OCI-LY1 (cell line): ENCODE measurements around the gene C1S.

Experiments
- H2AFZ ChIP-seq: fragments of 200-600 bp; sonication (generic), shearing (Covaris generic); 2 replicates; pipeline ENCODE4 v1.6.0; 2014; ENCODE audit warnings: antibody characterized with exemption, mild to moderate bottlenecking, low read length
- H3F3A ChIP-seq: fragments of 200-600 bp; sonication (generic), shearing (Covaris generic); 2 replicates; pipeline ENCODE4 v1.6.0; 2014; ENCODE audit warnings: mild to moderate bottlenecking, antibody characterized with exemption, low read length, moderate library complexity; ENCODE audit not compliant: insufficient read depth
- H3K27ac ChIP-seq: fragments of 200-600 bp; sonication (generic); 2 replicates; pipeline ENCODE4 v1.5.1; 2014; ENCODE audit warnings: low read length, mixed run types, mild to moderate bottlenecking, low read depth; ENCODE audit not compliant: poor library complexity, severe bottlenecking
- H3K27me3 ChIP-seq: fragments of 200-600 bp; sonication (generic); 2 replicates; pipeline ENCODE4 v1.6.0; 2014; ENCODE audit warnings: antibody characterized with exemption, mild to moderate bottlenecking, low read length, moderate library complexity; ENCODE audit not compliant: insufficient read depth
- H3K36me3 ChIP-seq: fragments of 200-600 bp; sonication (generic); 2 replicates; pipeline ENCODE4 v1.6.1; 2014; ENCODE audit warnings: mild to moderate bottlenecking, antibody characterized with exemption, low read length, moderate library complexity, mixed read lengths; ENCODE audit not compliant: insufficient read depth
- H3K4me1 ChIP-seq: fragments of 200-600 bp; sonication (generic); 2 replicates; pipeline ENCODE4 v1.5.1; 2014; ENCODE audit warnings: mild to moderate bottlenecking, low read length, moderate library complexity; ENCODE audit not compliant: insufficient read depth, severe bottlenecking
- H3K4me2 ChIP-seq: fragments of 200-600 bp; sonication (generic), shearing (Covaris generic); 2 replicates; pipeline ENCODE4 v1.6.1; 2014; ENCODE audit warnings: low read length
- H3K4me3 ChIP-seq: fragments of 200-600 bp; sonication (generic); 2 replicates; pipeline ENCODE4 v1.5.1; 2014; ENCODE audit warnings: low read length, low read depth, mild to moderate bottlenecking, mixed read lengths; ENCODE audit not compliant: poor library complexity, severe bottlenecking
- H3K79me2 ChIP-seq: fragments of 200-600 bp; shearing (Covaris generic); 2 replicates; pipeline ENCODE4 v1.6.1; 2016; ENCODE audit warnings: mixed run types, low read length, mixed read lengths; ENCODE audit not compliant: insufficient read depth
- H3K9ac ChIP-seq: fragments of 200-600 bp; sonication (generic), shearing (Covaris generic); 2 replicates; pipeline ENCODE4 v1.6.1; 2014; ENCODE audit warnings: mild to moderate bottlenecking, low read length, mixed read lengths
- H3K9me2 ChIP-seq: fragments of 200-600 bp; sonication (generic), shearing (Covaris generic); 2 replicates; pipeline ENCODE4 v1.6.1; 2014; ENCODE audit warnings: low read depth, mild to moderate bottlenecking, low read length, mixed read lengths
- H3K9me3 ChIP-seq: fragments of 200-600 bp; shearing (Covaris generic); 2 replicates; pipeline ENCODE4 v1.6.1; 2014; ENCODE audit warnings: low read length, mixed read lengths
- H4K20me1 ChIP-seq: fragments of 200-600 bp; sonication (generic), shearing (Covaris generic); 2 replicates; pipeline ENCODE4 v1.6.0; 2016; ENCODE audit warnings: mild to moderate bottlenecking, low read length; ENCODE audit not compliant: insufficient read depth
- EZH2 ChIP-seq: fragments of 200-600 bp; sonication (generic), shearing (Covaris generic); IDR thresholded peaks from 2 replicates; pipeline ENCODE4 v1.8.0; 2017; ENCODE audit warnings: borderline replicate concordance, mixed run types, mild to moderate bottlenecking, antibody characterized with exemption, low read length, moderate library complexity, mixed read lengths
- TF ChIP-seq, protein P1 (sequence below): fragments of 200-600 bp; sonication (generic), shearing (Covaris generic); IDR thresholded peaks from 2 replicates; pipeline ENCODE4 v1.5.1; 2017; ENCODE audit warnings: mild to moderate bottlenecking, antibody characterized with exemption, low read length, moderate library complexity, mixed read lengths

The C1S gene

DNA sequence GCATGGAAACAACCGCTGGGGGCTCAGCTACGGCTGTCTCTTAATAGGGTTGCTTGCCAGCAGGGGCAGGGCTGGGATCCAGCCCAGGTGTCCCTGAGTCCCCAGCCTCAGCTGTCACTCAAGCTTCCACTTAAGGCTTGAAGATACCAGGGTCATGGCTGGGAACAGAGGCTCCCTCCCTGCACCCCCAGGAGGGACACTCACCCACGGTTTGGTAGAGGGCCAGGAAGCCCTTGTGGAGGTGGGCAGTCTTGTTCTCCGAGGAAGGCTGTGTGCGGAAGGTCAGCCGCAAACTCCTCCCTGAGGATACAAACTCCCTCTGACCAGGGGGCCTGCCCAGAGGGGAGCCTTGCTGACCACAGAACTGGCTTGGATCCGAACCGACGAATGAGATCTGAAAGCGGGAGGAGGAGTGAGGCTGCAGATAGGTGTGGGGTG lies 41.2 kb downstream of the C1S start:
- Histone ChIP-seq H3K4me3 (no peak overlapping the region), H3K9me3 (peaks cover 8% of the 10 kb centered on the region; the same call in 1 of the 2 replicates), H4K20me1 (no peaks in the 10 kb centered on the region), H3K27me3 (no peaks in the 10 kb centered on the region; the same call in 1 of the 2 replicates), H3K36me3 (no peaks in the 10 kb centered on the region; the same call in 1 of the 2 replicates), H3K9me2 (no peaks in the 10 kb centered on the region), H2AFZ (no peak overlapping the region), H3K4me2 (no peak overlapping the region), H3F3A (no peaks in the 10 kb centered on the region), H3K9ac (no peak overlapping the region), H3K79me2 (no peaks in the 10 kb centered on the region), H3K27ac (no peak overlapping the region), H3K4me1 (no peaks in the 10 kb centered on the region)
- no peak for TF ChIP-seq EZH2
- TF ChIP-seq, protein P1, sequence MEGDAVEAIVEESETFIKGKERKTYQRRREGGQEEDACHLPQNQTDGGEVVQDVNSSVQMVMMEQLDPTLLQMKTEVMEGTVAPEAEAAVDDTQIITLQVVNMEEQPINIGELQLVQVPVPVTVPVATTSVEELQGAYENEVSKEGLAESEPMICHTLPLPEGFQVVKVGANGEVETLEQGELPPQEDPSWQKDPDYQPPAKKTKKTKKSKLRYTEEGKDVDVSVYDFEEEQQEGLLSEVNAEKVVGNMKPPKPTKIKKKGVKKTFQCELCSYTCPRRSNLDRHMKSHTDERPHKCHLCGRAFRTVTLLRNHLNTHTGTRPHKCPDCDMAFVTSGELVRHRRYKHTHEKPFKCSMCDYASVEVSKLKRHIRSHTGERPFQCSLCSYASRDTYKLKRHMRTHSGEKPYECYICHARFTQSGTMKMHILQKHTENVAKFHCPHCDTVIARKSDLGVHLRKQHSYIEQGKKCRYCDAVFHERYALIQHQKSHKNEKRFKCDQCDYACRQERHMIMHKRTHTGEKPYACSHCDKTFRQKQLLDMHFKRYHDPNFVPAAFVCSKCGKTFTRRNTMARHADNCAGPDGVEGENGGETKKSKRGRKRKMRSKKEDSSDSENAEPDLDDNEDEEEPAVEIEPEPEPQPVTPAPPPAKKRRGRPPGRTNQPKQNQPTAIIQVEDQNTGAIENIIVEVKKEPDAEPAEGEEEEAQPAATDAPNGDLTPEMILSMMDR = no peak

DNA sequence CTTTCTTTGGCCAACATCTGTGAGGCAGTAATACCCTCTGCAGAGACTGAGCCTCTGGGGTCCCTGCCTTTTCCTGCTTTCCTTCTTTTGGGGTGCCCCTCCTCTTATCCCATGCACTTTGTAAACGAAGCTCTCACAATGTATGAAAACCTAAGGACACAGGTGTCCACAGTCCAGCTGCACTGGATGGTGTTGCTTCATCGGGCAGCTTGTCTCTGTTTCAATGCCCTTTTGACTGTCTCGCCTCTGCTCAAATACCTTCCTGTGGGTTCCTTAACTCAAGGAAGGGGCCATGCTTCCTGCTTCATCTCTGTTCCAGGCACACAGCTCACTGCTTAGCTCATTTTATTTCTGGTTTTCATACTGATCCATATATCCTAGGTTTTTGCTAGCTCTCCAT lies 42.1 kb downstream of the C1S start:
- Histone ChIP-seq H3K4me3 (no peak overlapping the region), H4K20me1 (no peaks in the 10 kb centered on the region), H3K4me2 (no peak overlapping the region), H3K36me3 (no peaks in the 10 kb centered on the region; the same call in 1 of the 2 replicates), H3K27ac (no peak overlapping the region), H3K9me2 (no peaks in the 10 kb centered on the region), H3K4me1 (no peaks in the 10 kb centered on the region), H3K27me3 (no peaks in the 10 kb centered on the region; the same call in 1 of the 2 replicates), H3K79me2 (no peaks in the 10 kb centered on the region), H2AFZ (no peak overlapping the region), H3F3A (no peaks in the 10 kb centered on the region), H3K9me3 (peaks cover 8% of the 10 kb centered on the region; the same call in 1 of the 2 replicates), H3K9ac (no peak overlapping the region)
- TF ChIP-seq EZH2 = no peak
- TF ChIP-seq, protein P1 = no peak

DNA sequence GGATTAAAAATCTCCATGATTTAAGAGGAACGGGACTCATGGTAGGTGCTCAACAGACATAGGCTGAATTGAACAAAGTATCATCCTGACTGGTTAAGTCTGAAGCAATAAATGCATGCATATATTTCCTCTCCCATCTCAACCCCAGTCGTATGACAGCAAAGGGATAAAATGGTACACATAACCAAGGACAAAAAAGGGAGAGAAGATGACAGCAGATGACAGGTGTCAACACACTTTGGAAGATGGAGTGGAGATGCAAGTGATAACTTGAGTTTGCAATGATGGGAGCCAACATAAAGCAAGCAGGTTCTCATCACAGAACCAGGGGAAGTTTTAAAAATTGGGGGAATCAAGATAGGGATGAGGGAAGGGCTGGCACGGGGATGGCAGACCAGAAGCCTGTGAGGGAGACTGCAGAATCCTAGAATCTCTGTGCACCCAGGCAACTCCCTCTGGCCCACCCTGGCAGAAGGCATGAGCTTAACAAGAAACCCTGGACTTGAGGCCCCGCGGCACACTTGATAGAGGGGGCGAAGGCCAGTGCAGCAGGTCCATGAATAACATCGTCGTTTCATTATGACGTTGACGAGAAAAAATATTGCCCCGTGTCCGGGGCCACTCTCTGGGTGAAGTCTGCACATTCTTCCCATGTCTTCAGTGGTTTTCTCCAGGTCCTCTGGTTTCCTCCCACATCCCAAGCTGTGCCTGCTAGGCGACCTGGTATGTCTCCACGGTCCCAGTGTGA lies 43.5 kb downstream of the C1S start:
- TF ChIP-seq, protein P1 = no peak
- TF ChIP-seq EZH2 = no peak

More for the DNA sequence above, 43.5 kb downstream of the C1S start:
- Histone ChIP-seq H2AFZ (no peak overlapping the region), H3K4me2 (no peak overlapping the region), H3K27ac (no peak overlapping the region), H3K79me2 (no peaks in the 10 kb centered on the region), H3K36me3 (no peaks in the 10 kb centered on the region; the same call in 1 of the 2 replicates), H3K4me1 (peaks cover 7% of the 10 kb centered on the region), H3K9me3 (peaks cover 8% of the 10 kb centered on the region; the same call in 1 of the 2 replicates), H3F3A (no peaks in the 10 kb centered on the region), H4K20me1 (no peaks in the 10 kb centered on the region), H3K27me3 (no peaks in the 10 kb centered on the region; the same call in 1 of the 2 replicates), H3K4me3 (no peak overlapping the region), H3K9ac (no peak overlapping the region), H3K9me2 (no peaks in the 10 kb centered on the region)
